GM12873 (cell line): Measurements from ENCODE around the gene HOXB13.

Source experiments
- TF ChIP-seq, protein P1 (sequence below): IDR thresholded peaks from 2 replicates; pipeline ENCODE4 v1.5.1; 2012; ENCODE audit warnings: low read depth, mild to moderate bottlenecking, moderate library complexity, low read length, control low read depth; ENCODE audit not compliant: insufficient read depth; ENCODE audit errors: missing control alignments

HOXB13 gene

DNA sequence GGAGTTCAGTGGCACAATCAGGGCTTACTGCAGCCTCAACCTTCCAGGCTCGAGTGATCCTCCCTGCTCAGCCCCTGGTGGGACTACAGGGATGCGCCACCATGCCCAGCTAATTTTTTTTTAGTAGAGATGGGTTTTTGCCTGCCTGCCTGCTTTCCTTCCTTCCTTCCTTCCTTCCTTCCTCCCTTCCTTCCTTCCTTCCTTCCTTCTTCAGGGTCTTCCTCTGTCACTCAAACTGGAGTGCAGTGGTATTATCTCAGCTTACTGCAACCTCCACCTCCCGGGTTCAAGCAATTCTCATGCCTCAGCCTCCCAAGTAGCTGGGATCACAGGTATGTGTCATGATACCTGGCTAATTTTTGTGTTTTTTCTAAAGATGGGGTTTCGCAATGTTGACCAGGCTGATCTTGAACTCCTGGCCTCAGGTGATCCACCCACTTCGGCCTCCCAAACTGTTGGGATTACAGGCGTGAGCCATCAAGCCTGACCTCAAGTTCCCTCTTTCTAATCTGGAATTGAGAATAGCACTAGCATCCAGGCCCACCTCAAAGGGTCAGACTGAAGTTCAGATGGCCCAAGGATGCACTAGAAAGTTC lies 51.5 kb downstream of the HOXB13 start:
- TF ChIP-seq, protein P1, sequence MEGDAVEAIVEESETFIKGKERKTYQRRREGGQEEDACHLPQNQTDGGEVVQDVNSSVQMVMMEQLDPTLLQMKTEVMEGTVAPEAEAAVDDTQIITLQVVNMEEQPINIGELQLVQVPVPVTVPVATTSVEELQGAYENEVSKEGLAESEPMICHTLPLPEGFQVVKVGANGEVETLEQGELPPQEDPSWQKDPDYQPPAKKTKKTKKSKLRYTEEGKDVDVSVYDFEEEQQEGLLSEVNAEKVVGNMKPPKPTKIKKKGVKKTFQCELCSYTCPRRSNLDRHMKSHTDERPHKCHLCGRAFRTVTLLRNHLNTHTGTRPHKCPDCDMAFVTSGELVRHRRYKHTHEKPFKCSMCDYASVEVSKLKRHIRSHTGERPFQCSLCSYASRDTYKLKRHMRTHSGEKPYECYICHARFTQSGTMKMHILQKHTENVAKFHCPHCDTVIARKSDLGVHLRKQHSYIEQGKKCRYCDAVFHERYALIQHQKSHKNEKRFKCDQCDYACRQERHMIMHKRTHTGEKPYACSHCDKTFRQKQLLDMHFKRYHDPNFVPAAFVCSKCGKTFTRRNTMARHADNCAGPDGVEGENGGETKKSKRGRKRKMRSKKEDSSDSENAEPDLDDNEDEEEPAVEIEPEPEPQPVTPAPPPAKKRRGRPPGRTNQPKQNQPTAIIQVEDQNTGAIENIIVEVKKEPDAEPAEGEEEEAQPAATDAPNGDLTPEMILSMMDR: no peak
